HFFc6 (cell line): Measurements from ENCODE around the gene ZNF619. TPM values are rescaled to one million over a fixed set of nuclear protein-coding genes. Genes with fewer than 3 reads are reported as not detected.
"Not testable (repeated sequence)": the region's sequence is repeated elsewhere in the genome, so short reads cannot be mapped to it uniquely, and the experiment has no call there.

ENCODE experiments used
- DNase-seq: peaks from one replicate; pipeline ENCODE4 v3.0.0-alpha.2; 2018
- H3K27ac Mint-ChIP-seq: 2 replicates; pipeline ENCODE4 v1.8.0; 2020; ENCODE audit warnings: mild to moderate bottlenecking, mixed read lengths
- H3K27me3 Mint-ChIP-seq: 2 replicates; pipeline ENCODE4 v1.8.0; 2021; ENCODE audit warnings: mild to moderate bottlenecking, moderate library complexity, mixed read lengths; ENCODE audit not compliant: insufficient read depth
- H3K36me3 Mint-ChIP-seq: 2 replicates; pipeline ENCODE4 v1.8.0; 2021; ENCODE audit warnings: low read depth, mixed read lengths
- H3K4me1 Mint-ChIP-seq: 2 replicates; pipeline ENCODE4 v1.8.0; 2020; ENCODE audit warnings: low read depth, mixed read lengths
- H3K4me3 Mint-ChIP-seq: 2 replicates; pipeline ENCODE4 v1.8.0; 2020; ENCODE audit warnings: mild to moderate bottlenecking, moderate library complexity, mixed read lengths
- H3K9me3 Mint-ChIP-seq: 2 replicates; pipeline ENCODE4 v1.8.0; 2020; ENCODE audit warnings: mild to moderate bottlenecking, mixed read lengths
- total RNA-seq, 6 experiments: library from RNA; stranded (reverse); fragmentation: NEBNext Ultra II Directional; extraction: Animal tissue kit (Norgen Biotek cat#: 25700); gene quantifications; 2 replicates in 1 of 6; 3 replicates in 5 of 6; pipeline ENCODE4 v1.2.3, GENCODE V29; 2021
- TF ChIP-seq, protein P1 (sequence below): fragments of 200-600 bp; sonication (generic); IDR thresholded peaks from 2 replicates; pipeline ENCODE4 v1.5.0; 2021; ENCODE audit warnings: antibody characterized with exemption, mild to moderate bottlenecking

ZNF619 gene
- total RNA-seq, 6 experiments from 2014 or later: 3.2 to 5.1 (median 4.7) TPM

DNA sequence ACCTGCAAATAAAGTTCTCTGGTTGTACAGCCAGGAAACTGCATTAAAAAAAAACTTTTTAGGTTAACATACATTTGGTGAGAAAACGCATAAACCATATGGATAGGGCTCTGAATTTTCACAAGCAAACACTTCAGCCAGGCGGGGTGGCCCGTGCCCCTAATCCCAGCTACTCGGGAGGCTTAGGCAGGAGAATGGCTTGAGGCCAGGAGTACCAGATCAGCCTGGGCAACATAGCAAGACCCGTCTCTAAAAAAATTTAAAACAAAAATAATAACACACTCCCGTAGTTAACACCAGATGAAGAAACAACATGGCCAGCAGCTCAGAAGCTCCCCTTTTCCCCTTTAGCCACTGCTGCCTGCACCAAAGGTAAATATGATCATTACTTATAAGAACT lies 23.0 kb upstream of the ZNF619 start:
- peak overlapping the region; percentile 86 for H3K27ac Mint-ChIP-seq
- TF ChIP-seq, protein P1, sequence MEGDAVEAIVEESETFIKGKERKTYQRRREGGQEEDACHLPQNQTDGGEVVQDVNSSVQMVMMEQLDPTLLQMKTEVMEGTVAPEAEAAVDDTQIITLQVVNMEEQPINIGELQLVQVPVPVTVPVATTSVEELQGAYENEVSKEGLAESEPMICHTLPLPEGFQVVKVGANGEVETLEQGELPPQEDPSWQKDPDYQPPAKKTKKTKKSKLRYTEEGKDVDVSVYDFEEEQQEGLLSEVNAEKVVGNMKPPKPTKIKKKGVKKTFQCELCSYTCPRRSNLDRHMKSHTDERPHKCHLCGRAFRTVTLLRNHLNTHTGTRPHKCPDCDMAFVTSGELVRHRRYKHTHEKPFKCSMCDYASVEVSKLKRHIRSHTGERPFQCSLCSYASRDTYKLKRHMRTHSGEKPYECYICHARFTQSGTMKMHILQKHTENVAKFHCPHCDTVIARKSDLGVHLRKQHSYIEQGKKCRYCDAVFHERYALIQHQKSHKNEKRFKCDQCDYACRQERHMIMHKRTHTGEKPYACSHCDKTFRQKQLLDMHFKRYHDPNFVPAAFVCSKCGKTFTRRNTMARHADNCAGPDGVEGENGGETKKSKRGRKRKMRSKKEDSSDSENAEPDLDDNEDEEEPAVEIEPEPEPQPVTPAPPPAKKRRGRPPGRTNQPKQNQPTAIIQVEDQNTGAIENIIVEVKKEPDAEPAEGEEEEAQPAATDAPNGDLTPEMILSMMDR: no peak
- H3K27me3 Mint-ChIP-seq: peaks cover 5% of the 10 kb centered on the region
- peaks cover 5% of the 10 kb centered on the region; the same call in 1 of the 2 replicates for H3K9me3 Mint-ChIP-seq
- no peak for DNase-seq
- H3K4me1 Mint-ChIP-seq: peaks cover 66% of the 10 kb centered on the region
- H3K36me3 Mint-ChIP-seq: peaks cover 29% of the 10 kb centered on the region
- H3K4me3 Mint-ChIP-seq: peak overlapping the region; percentile 94

DNA sequence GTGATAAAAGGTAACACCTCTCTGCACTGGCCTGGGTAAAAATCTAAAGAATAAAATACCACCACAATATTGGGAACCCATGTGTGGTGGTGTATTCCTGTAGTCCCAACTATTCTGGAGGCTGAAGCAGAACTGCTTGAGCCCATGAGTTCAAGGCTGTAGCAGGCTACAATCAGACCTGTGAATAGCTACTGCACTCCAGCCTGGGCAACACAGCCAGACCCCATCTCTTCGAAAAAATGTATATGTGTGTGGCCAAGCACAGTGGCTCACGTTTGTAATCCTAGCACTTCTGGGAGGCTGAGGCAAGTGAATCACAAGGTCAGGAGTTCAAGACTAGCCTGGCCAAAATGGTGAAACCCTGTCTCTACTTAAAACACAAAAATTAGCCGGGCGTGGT lies 21.6 kb upstream of the ZNF619 start:
- Mint-ChIP-seq H3K4me1 (peaks cover 71% of the 10 kb centered on the region), H3K4me3 (peak overlapping the region; percentile 97; the same call in 1 of the 2 replicates), H3K27me3 (peaks cover 6% of the 10 kb centered on the region), H3K9me3 (peaks cover 5% of the 10 kb centered on the region; the same call in 1 of the 2 replicates), H3K27ac (no peak overlapping the region; the same call in 1 of the 2 replicates), H3K36me3 (peaks cover 34% of the 10 kb centered on the region)
- no peak for DNase-seq
- TF ChIP-seq, protein P1: no peak

DNA sequence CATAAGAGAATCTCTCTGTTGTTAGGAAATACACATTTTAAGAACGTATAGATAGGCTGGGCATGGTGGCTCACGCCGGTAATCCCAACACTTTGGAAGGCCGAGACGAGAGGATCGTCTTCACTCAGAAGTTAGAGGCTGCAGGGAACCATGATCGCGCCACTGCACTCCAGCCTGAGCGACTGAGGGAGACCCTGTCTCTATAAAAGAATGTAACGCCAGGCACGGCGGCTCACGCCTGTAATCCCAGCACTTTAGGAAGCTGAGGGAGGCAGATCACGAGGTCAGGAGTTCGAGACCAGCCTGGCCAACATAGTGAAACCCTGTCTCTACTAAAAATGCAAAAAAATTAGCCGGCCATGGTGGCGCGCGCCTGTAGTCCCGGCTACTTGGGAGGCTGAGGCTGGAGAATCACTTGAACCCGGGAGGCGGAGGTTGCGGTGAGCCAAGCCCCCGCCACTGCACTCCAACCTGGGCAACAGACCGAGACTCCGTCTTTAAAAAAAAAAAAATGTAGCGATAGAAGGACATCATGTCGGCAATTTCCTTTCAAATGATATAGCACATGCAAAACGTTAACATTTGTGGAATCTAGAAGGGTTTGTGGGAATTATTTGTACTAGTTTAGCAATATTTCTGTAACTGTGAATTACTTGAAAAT lies 20.5 kb upstream of the ZNF619 start:
- Mint-ChIP-seq H3K4me1 (peaks cover 63% of the 10 kb centered on the region), H3K36me3 (peaks cover 34% of the 10 kb centered on the region), H3K27me3 (peaks cover 6% of the 10 kb centered on the region), H3K27ac (peak overlapping the region; percentile 97), H3K9me3 (peaks cover 5% of the 10 kb centered on the region; the same call in 1 of the 2 replicates), H3K4me3 (peak overlapping the region; percentile 97)
- TF ChIP-seq, protein P1: no peak
- DNase-seq: no peak

DNA sequence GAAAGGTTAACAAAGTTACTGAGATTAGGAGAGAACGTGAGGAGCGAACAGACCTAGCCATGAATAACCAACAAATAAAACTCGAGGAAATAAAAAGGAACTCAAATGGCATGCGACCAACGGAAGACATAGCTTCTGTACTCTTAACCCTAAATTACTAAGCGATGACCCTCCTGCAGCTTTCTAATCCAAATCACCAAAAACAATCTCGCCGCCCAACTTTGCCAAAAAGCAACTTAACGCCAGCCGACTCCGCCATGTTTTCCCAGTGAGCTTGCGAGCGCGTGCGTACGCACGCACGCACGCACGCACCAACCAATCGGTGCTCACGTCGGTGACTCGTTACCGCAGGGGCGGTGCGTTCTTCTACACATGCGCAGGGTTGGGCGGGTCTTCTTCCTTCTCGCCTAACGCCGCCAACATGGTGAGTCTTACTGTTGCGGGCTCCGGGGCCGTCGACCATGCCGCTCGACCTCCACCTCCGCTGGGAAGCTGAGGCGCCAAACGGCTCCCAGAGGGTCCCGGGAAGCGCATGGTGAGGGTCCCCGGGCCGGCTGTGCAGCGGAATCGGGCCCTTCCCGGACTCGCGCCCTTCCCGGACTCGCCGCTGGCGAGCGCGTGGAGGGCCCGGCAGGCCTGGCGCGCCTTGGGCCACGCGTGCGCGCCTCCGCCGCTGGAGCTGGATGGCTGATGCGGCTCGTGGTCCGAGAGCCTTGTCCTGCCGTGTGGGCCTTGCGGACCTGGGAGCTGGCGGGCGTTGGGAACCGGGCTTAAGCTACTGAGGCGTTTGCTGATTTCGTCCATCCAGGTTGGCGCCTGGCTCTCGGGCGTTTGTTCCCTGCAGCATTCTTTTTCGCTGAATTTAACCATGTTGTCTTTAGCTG lies 19.7 kb upstream of the ZNF619 start, which contains the start of gene RPL14:
RPL14 (plus strand) TSS at position 400 of the 884 bp plus-strand sequence; CDS start at position 533, 133 bp downstream.
- TF ChIP-seq, protein P1: no peak

DNA sequence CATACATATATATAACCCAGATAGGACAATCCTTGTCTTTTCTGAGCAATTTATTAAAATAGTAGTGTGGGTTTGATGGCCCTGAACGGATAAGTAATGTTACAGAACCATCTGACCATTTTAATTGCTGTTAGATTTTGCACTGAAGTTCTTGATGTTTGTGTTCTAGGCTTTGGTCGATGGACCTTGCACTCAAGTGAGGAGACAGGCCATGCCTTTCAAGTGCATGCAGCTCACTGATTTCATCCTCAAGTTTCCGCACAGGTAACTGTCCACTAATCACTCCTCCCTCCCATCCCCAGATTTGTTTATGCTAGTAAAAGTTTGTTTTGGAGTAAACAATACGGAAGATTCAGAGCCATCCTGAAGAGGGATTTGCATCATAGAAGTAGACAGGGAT lies 18.4 kb upstream of the ZNF619 start:
- peaks cover 45% of the 10 kb centered on the region for H3K4me1 Mint-ChIP-seq
- H3K27me3 Mint-ChIP-seq: peaks cover 2% of the 10 kb centered on the region; the same call in 1 of the 2 replicates
- peak overlapping the region; percentile 97 for H3K27ac Mint-ChIP-seq
- peak overlapping the region; percentile 97 for H3K4me3 Mint-ChIP-seq
- no peak for DNase-seq
- TF ChIP-seq, protein P1: no peak
- H3K36me3 Mint-ChIP-seq: peaks cover 42% of the 10 kb centered on the region
- H3K9me3 Mint-ChIP-seq: peaks cover 5% of the 10 kb centered on the region; the same call in 1 of the 2 replicates

More for the DNA sequence above, 19.7 kb upstream of the ZNF619 start, which contains the start of gene RPL14:
- Mint-ChIP-seq H3K36me3 (peaks cover 42% of the 10 kb centered on the region), H3K27me3 (peaks cover 6% of the 10 kb centered on the region), H3K4me1 (peaks cover 55% of the 10 kb centered on the region), H3K4me3 (peak within 1 kb of the TSS; percentile 97), H3K9me3 (peaks cover 5% of the 10 kb centered on the region; the same call in 1 of the 2 replicates), H3K27ac (peak within 1 kb of the TSS; percentile 97)
- DNase-seq: peak; percentile 94

DNA sequence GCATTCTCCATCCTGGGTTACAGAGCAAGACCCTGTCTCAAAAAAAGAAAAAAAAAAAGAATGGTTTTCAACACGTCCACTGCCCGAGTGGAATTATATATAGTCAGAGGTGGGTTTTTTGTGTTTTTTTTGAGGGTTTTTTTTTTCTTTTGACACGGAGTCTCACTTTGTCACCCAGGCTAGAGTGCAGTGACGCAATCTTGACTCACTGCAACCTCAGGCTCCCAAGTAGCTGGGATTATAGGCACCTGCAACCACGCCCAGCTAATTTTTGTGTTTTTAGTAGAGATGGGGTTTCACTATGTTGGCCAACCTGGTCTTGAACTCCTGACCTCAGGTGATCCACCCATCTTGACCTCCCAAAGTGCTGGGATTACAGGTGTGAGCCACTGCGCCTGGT lies 16.4 kb upstream of the ZNF619 start:
- peaks cover 29% of the 10 kb centered on the region for H3K4me1 Mint-ChIP-seq
- peaks cover 42% of the 10 kb centered on the region for H3K36me3 Mint-ChIP-seq
- not testable (repeated sequence) for H3K27ac Mint-ChIP-seq, H3K4me3 Mint-ChIP-seq, H3K9me3 Mint-ChIP-seq, DNase-seq, H3K27me3 Mint-ChIP-seq
